ENCODE data around the gene OSBP2. TPM values are rescaled to one million over a fixed set of nuclear protein-coding genes. Genes with fewer than 3 reads are reported as not detected.

OSBP2 gene
- total and polyA plus RNA-seq, 2 of the 13 experiments (the other 11 are each of a cell fraction or from before 2014, with no cell fraction given) = 5.0 to 7.7 TPM

DNA sequence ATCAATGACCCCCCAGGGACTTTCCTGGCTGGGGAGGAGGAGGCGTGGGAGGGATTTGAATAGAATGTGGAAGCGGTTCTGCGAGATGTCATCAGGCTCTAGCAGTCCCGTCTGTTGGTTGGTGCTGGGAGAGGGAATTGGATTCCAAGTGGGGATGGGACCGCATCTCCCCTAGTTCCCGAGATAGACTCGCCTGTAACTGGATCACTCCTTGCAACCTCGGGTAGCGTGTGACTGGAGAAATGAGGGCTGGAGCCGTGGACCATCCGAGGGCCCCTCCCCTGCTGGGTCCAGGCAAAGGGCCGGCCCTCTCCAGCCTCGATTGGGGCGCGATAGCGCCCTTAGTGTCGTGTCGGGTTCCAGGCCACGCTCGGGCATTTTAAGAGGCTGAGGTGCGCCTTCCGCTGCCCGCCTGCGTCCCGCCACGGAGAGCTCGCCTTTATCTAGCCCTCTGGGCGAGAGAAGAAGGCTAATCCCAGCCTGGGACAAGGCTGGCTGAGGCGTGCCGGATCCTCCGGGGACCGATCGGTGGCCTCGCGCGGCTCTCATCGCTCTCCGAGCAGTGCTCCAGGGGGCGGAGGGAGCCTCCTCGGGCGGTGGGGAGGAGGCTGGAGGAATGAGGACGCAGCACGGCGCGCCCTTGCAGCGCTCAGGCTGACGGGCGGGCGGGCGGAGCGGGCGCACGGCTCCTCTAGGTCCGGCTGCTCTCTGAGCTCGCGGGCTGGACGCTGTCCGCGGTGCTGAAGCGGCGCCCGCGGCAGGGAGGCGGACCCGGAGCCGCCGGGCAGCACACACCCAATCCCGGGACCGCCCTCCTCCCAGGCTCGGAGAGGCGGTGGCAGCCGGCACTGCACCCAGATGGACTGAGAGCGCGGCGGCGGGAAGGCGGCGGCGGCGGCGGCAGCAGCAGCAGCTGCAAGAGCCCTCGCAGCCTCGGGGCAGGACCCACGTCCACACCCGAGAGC is 107.8 kb downstream of the OSBP2 start (continued):
- TF ChIP-seq, protein P1, sequence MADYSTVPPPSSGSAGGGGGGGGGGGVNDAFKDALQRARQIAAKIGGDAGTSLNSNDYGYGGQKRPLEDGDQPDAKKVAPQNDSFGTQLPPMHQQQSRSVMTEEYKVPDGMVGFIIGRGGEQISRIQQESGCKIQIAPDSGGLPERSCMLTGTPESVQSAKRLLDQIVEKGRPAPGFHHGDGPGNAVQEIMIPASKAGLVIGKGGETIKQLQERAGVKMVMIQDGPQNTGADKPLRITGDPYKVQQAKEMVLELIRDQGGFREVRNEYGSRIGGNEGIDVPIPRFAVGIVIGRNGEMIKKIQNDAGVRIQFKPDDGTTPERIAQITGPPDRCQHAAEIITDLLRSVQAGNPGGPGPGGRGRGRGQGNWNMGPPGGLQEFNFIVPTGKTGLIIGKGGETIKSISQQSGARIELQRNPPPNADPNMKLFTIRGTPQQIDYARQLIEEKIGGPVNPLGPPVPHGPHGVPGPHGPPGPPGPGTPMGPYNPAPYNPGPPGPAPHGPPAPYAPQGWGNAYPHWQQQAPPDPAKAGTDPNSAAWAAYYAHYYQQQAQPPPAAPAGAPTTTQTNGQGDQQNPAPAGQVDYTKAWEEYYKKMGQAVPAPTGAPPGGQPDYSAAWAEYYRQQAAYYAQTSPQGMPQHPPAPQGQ (CRISPR knock-in tag; IDR thresholded peaks at IDR 0.05; ENCODE audit: borderline replicate concordance) = no peak
- TF ChIP-seq, protein P2, sequence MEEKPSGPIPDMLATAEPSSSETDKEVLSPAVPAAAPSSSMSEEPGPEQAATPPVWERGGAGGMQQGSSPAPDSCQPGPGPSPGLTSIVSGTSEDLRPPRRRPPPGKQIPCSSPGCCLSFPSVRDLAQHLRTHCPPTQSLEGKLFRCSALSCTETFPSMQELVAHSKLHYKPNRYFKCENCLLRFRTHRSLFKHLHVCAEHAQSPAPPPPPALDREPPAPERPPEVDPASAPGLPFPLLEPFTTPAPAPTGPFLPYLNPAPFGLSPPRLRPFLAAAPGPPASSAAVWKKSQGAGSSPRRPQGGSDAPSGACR (CRISPR knock-in tag; IDR thresholded peaks at IDR 0.05) = peak; percentile 89; the same call in 1 of the 2 replicates
- peak; percentile 29; the same call in 1 of the 2 replicates for TF ChIP-seq PHF8 (CRISPR knock-in tag; IDR thresholded peaks at IDR 0.05)
- TF ChIP-seq ZNF160 (CRISPR knock-in tag; IDR thresholded peaks at IDR 0.05) = peak; percentile 97
- peak; percentile 62; the same call in 1 of the 2 replicates for TF ChIP-seq SMAD1 (CRISPR knock-in tag; IDR thresholded peaks at IDR 0.05; ENCODE audit: borderline replicate concordance, low read depth)
- TF ChIP-seq, protein P3, sequence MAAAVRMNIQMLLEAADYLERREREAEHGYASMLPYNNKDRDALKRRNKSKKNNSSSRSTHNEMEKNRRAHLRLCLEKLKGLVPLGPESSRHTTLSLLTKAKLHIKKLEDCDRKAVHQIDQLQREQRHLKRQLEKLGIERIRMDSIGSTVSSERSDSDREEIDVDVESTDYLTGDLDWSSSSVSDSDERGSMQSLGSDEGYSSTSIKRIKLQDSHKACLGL (CRISPR knock-in tag; IDR thresholded peaks at IDR 0.05) = peak; percentile 98
- TF ChIP-seq TARDBP (CRISPR knock-in tag; IDR thresholded peaks at IDR 0.05) = peak; percentile 93
- TF ChIP-seq ZNF558 (CRISPR knock-in tag; IDR thresholded peaks at IDR 0.05; ENCODE audit: borderline replicate concordance) = peak; percentile 99; the same call in 1 of the 2 replicates
- TF ChIP-seq ATRX (CRISPR knock-in tag; IDR thresholded peaks at IDR 0.05; ENCODE audit: borderline replicate concordance) = no peak
- TF ChIP-seq, protein P4, sequence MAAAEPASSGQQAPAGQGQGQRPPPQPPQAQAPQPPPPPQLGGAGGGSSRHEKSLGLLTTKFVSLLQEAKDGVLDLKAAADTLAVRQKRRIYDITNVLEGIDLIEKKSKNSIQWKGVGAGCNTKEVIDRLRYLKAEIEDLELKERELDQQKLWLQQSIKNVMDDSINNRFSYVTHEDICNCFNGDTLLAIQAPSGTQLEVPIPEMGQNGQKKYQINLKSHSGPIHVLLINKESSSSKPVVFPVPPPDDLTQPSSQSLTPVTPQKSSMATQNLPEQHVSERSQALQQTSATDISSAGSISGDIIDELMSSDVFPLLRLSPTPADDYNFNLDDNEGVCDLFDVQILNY (CRISPR knock-in tag; conservative IDR thresholded peaks at IDR 0.05) = peak; percentile 89
- TF ChIP-seq, protein P5, sequence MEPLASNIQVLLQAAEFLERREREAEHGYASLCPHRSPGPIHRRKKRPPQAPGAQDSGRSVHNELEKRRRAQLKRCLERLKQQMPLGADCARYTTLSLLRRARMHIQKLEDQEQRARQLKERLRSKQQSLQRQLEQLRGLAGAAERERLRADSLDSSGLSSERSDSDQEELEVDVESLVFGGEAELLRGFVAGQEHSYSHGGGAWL (CRISPR knock-in tag; IDR thresholded peaks at IDR 0.05) = peak; percentile 100
- TF ChIP-seq NFRKB (IDR thresholded peaks at IDR 0.05) = no peak
- TF ChIP-seq NBN (conservative IDR thresholded peaks at IDR 0.05) = no peak
- no peak for TF ChIP-seq ATM (IDR thresholded peaks at IDR 0.05; ENCODE audit: borderline replicate concordance)
- TF ChIP-seq ZNF570 (CRISPR knock-in tag; IDR thresholded peaks at IDR 0.05; ENCODE audit: borderline replicate concordance) = peak; percentile 72; the same call in 1 of the 2 replicates
- peak; percentile 98 for TF ChIP-seq FOXC1 (CRISPR knock-in tag; IDR thresholded peaks at IDR 0.05; ENCODE audit: borderline replicate concordance)
- TF ChIP-seq MXD4 (CRISPR knock-in tag; IDR thresholded peaks at IDR 0.05) = peak; percentile 98
- TF ChIP-seq TMF1 (CRISPR knock-in tag; IDR thresholded peaks at IDR 0.05; ENCODE audit: low read depth) = peak; percentile 99
- peak; percentile 96 for TF ChIP-seq ZNF264 (CRISPR knock-in tag; IDR thresholded peaks at IDR 0.05)
- TF ChIP-seq, protein P6, sequence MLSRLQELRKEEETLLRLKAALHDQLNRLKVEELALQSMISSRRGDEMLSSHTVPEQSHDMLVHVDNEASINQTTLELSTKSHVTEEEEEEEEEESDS (CRISPR knock-in tag; IDR thresholded peaks at IDR 0.05; ENCODE audit: borderline replicate concordance) = 0 out of 2 replicates have a peak, but pooled peaks have one; percentile 91
- TF ChIP-seq YEATS2 (CRISPR knock-in tag; IDR thresholded peaks at IDR 0.05; ENCODE audit: borderline replicate concordance) = peak; percentile 79; the same call in 1 of the 2 replicates
- TF ChIP-seq, protein P7, sequence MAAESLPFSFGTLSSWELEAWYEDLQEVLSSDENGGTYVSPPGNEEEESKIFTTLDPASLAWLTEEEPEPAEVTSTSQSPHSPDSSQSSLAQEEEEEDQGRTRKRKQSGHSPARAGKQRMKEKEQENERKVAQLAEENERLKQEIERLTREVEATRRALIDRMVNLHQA (CRISPR knock-in tag; IDR thresholded peaks at IDR 0.05) = peak; percentile 49; the same call in 1 of the 2 replicates
- no peak for TF ChIP-seq RCOR2 (CRISPR knock-in tag; IDR thresholded peaks at IDR 0.05)
- no peak for TF ChIP-seq EP300 (IDR thresholded peaks at IDR 0.05; ENCODE audit: low read depth in 2 of 2, low read length in 2 of 2)
- peak; percentile 53 for TF ChIP-seq EP300 (CRISPR knock-in tag; IDR thresholded peaks at IDR 0.05; ENCODE audit: borderline replicate concordance)
